HepG2 (cell line): Measurements from ENCODE around the gene UHMK1. TPM values are rescaled to one million over a fixed set of nuclear protein-coding genes. Genes with fewer than 3 reads are reported as not detected.

Experiments used
- ATAC-seq: fragments of 200-7000 bp; cut with Tn5 transposase; 3 replicates; pipeline ENCODE4 v1.9.1; 2020; ENCODE audit warnings: mild to moderate bottlenecking, moderate library complexity
- BruUV-seq: library from RNA; stranded (reverse); fragments of 400-500 nt; replicated peaks from 2 replicates; lab custom pipeline; 2021; lab: Mats Ljungman, UMichigan
- CTCF ChIA-PET: fragments of 300-600 bp; formaldehyde crosslinking; extraction: SDS; loops from one replicate; lab custom pipeline; 2021; ENCODE audit warnings: low total read pairs, inconsistent platforms, low intra/inter-chr PET ratio; lab: Yijun Ruan, JAX
- POLR2A ChIA-PET: fragments of 350-600 bp; sonication (Branson Sonifier 250); formaldehyde crosslinking; loops from one replicate; lab custom pipeline; 2020; ENCODE audit warnings: antibody characterized with exemption, inconsistent platforms; lab: Yijun Ruan, JAX
- DNase-seq: peaks from one replicate; pipeline ENCODE4 v3.0.0-alpha.2; 2015; ENCODE audit warnings: low spot score
- FAIRE-seq: peaks from 3 replicates; lab custom pipeline; 2011; peaks lifted over from hg19 to GRCh38; lab: Jason Lieb, UNC
- H2AFZ ChIP-seq: one replicate; pipeline ENCODE4 v1.6.1; 2011; ENCODE audit warnings: low read length, inconsistent platforms
- H3K27ac ChIP-seq: fragments of 300-600 bp; 3 replicates; pipeline ENCODE4 v1.8.0; 2011; ENCODE audit warnings: mixed run types, mild to moderate bottlenecking, mixed read lengths, low read length, inconsistent platforms; ENCODE audit not compliant: insufficient read depth; ENCODE audit errors: extremely low read length
- H3K27me3 ChIP-seq, 2 experiments: fragments of 200-600 bp in 1 of 2; 2 replicates in 1 of 2; 3 replicates in 1 of 2; pipeline versions ENCODE4 v1.6.0 to v1.8.0; 2011; ENCODE audit warnings: low read length in 2 of 2, mild to moderate bottlenecking in 2 of 2, moderate library complexity in 2 of 2, inconsistent platforms in 1 of 2; ENCODE audit not compliant: insufficient read depth in 2 of 2, control insufficient read depth in 1 of 2
- H3K36me3 ChIP-seq, 2 experiments: fragments of 200-600 bp in 1 of 2; replicated peaks in 1 of 2; 2 replicates in 1 of 2; 3 replicates in 1 of 2; pipeline versions ENCODE4 v1.5.1 to v1.8.0; 2011; ENCODE audit warnings: low read length in 2 of 2, inconsistent platforms in 1 of 2; ENCODE audit not compliant: insufficient read depth in 2 of 2, control insufficient read depth in 1 of 2
- H3K4me1 ChIP-seq: 2 replicates; pipeline ENCODE4 v1.5.1; 2012; ENCODE audit warnings: low read length, inconsistent platforms; ENCODE audit not compliant: insufficient read depth
- H3K4me2 ChIP-seq: 2 replicates; pipeline ENCODE4 v1.6.0; 2011; ENCODE audit warnings: low read depth, low read length, inconsistent platforms
- H3K4me3 ChIP-seq, 3 experiments: fragments of 200-600 bp in 1 of 3; sonication (generic), shearing (Covaris generic) in 1 of 3; replicated peaks in 1 of 3; 2 replicates each; pipeline ENCODE4 v1.5.1; 2011 to 2016; ENCODE audit warnings: low read length in 3 of 3, inconsistent platforms in 2 of 3, low read depth in 2 of 3, mild to moderate bottlenecking in 2 of 3, control low read depth in 1 of 3, mixed read lengths in 1 of 3; ENCODE audit not compliant: insufficient read depth in 1 of 3
- H3K79me2 ChIP-seq: one replicate; pipeline ENCODE4 v1.6.1; 2011; ENCODE audit warnings: low read length, inconsistent platforms; ENCODE audit not compliant: insufficient read depth
- H3K9ac ChIP-seq: 2 replicates; pipeline ENCODE4 v1.6.0; 2011; ENCODE audit warnings: mild to moderate bottlenecking, low read depth, low read length, inconsistent platforms; ENCODE audit not compliant: insufficient read depth
- H3K9me3 ChIP-seq: 2 replicates; pipeline ENCODE4 v1.5.1; 2012; ENCODE audit warnings: mild to moderate bottlenecking, low read length
- H4K20me1 ChIP-seq: 2 replicates; pipeline ENCODE4 v1.6.0; 2011; ENCODE audit warnings: inconsistent platforms, mild to moderate bottlenecking, low read length, moderate library complexity; ENCODE audit not compliant: insufficient read depth
- CENPBD1 ChIP-seq: sonication (generic); formaldehyde crosslinking; IDR thresholded peaks from 2 replicates; pipeline ENCODE4 v1.8.0; 2022; ENCODE audit warnings: missing genetic modification reagents, low read depth, mild to moderate bottlenecking, borderline replicate concordance
- DPF2 ChIP-seq: sonication (generic); formaldehyde crosslinking; IDR thresholded peaks from 2 replicates; pipeline ENCODE4 v1.4.0; 2020; ENCODE audit warnings: mild to moderate bottlenecking, low read depth, missing genetic modification reagents, borderline replicate concordance
- EZH2 ChIP-seq: conservative IDR thresholded peaks from 2 replicates; pipeline ENCODE4 v1.6.1; 2012; ENCODE audit warnings: mild to moderate bottlenecking, low read depth, low read length, moderate library complexity
- HCFC1 ChIP-seq: fragments of 150-350 bp; IDR thresholded peaks from 2 replicates; pipeline ENCODE4 v1.6.1; 2014; ENCODE audit warnings: low read depth, low read length
- MLLT10 ChIP-seq: sonication (generic); formaldehyde crosslinking; IDR thresholded peaks from 2 replicates; pipeline ENCODE4 v1.4.0; 2020; ENCODE audit warnings: missing genetic modification reagents
- MYNN ChIP-seq: sonication (generic); formaldehyde crosslinking; IDR thresholded peaks from 2 replicates; pipeline ENCODE4 v1.4.0; 2020; ENCODE audit warnings: mild to moderate bottlenecking, low read depth, missing genetic modification reagents
- NR2F1 ChIP-seq, 2 experiments: fragments of 450-650 bp in 1 of 2; formaldehyde crosslinking in 1 of 2; IDR thresholded peaks; 2 replicates each; pipeline versions ENCODE4 v1.5.0 to v1.6.1; 2016 to 2020; ENCODE audit warnings: mild to moderate bottlenecking in 1 of 2, missing compliant biosample characterization in 1 of 2, missing genetic modification reagents in 1 of 2, moderate library complexity in 1 of 2
- PHF20 ChIP-seq: sonication (generic); formaldehyde crosslinking; IDR thresholded peaks from 2 replicates; pipeline ENCODE4 v1.5.0; 2020; ENCODE audit warnings: mild to moderate bottlenecking, missing genetic modification reagents
- SETDB1 ChIP-seq: sonication (generic); formaldehyde crosslinking; IDR thresholded peaks from 2 replicates; pipeline ENCODE4 v1.5.1; 2020; ENCODE audit warnings: missing genetic modification reagents, mild to moderate bottlenecking, borderline replicate concordance
- TBX2 ChIP-seq: sonication (generic); formaldehyde crosslinking; IDR thresholded peaks from 2 replicates; pipeline ENCODE4 v1.5.0; 2020; ENCODE audit warnings: missing genetic modification reagents, mild to moderate bottlenecking, borderline replicate concordance
- TBX3 ChIP-seq: fragments of 450-650 bp; IDR thresholded peaks from 2 replicates; pipeline ENCODE4 v1.6.1; 2017; ENCODE audit warnings: antibody characterized with exemption, mild to moderate bottlenecking, inconsistent platforms, borderline replicate concordance
- ZFP82 ChIP-seq: sonication (generic); formaldehyde crosslinking; IDR thresholded peaks from 2 replicates; pipeline ENCODE4 v1.5.1; 2020; ENCODE audit warnings: mild to moderate bottlenecking, missing genetic modification reagents, borderline replicate concordance
- ZNF335 ChIP-seq: sonication (generic); formaldehyde crosslinking; IDR thresholded peaks from 2 replicates; pipeline ENCODE4 v1.4.0; 2020; ENCODE audit warnings: missing genetic modification reagents
- ZNF569 ChIP-seq: sonication (generic); formaldehyde crosslinking; IDR thresholded peaks from 2 replicates; pipeline ENCODE4 v1.5.0; 2020; ENCODE audit warnings: mild to moderate bottlenecking, missing genetic modification reagents, moderate library complexity, borderline replicate concordance
- ZNF687 ChIP-seq: sonication (generic); formaldehyde crosslinking; IDR thresholded peaks from 2 replicates; pipeline ENCODE4 v1.5.1; 2020; ENCODE audit warnings: mild to moderate bottlenecking, missing genetic modification reagents, moderate library complexity
- ZNF891 ChIP-seq: sonication (generic); formaldehyde crosslinking; IDR thresholded peaks from 2 replicates; pipeline ENCODE4 v1.5.0; 2020; ENCODE audit warnings: mild to moderate bottlenecking, missing genetic modification reagents
- whole genome bisulfite sequencing: methylation state at CpG from one replicate; pipeline ENCODE4 v1.1.6; 2017; ENCODE audit warnings: low lambda C conversion rate; 5-methylcytosine and 5-hydroxymethylcytosine counted together
- in situ Hi-C: cut with HindIII; loops from 2 replicates; pipeline ENCODE4 v1.10.0; 2017; ENCODE audit warnings: low pct_unique_long_range_greater_than_20kb; ENCODE audit not compliant: extremely low pct_ligation_motif_present
- intact Hi-C: fragments of 100-400 bp; cut with micrococcal nuclease; formaldehyde crosslinking; loops from one replicate; pipeline ENCODE4 v1.10.0; 2022; ENCODE audit not compliant: unreplicated experiment
- polyA plus RNA-seq, 8 experiments: library from polyadenylated mRNA; depleted of rRNA in 3 of 8; stranded (reverse) in 7 of 8; unstranded in 1 of 8; fragments of >200 nt; fragmentation: Illumina TruSeq in 4 of 8; extraction: Trizol in 4 of 8; gene quantifications; 2 replicates each; pipeline versions ENCODE4 v1.2.1 to v1.2.3, GENCODE V29; 2011 to 2016; ENCODE audit warnings: low read depth in 4 of 8, missing spikeins in 1 of 8, mixed read lengths in 1 of 8; ENCODE audit not compliant: insufficient read depth in 1 of 8
- total RNA-seq, 5 experiments: library from RNA; depleted of rRNA; stranded (reverse); fragments of >200 nt; fragmentation: Illumina TruSeq; extraction: Trizol; gene quantifications; 2 replicates each; pipeline ENCODE4 v1.2.3, GENCODE V29; 2016; ENCODE audit warnings: low read depth in 1 of 5
- TF ChIP-seq, protein P1 (sequence below): sonication (generic); formaldehyde crosslinking; IDR thresholded peaks from 2 replicates; pipeline ENCODE4 v1.4.0; 2020; ENCODE audit warnings: mild to moderate bottlenecking, missing genetic modification reagents
- TF ChIP-seq, protein P2 (sequence below): sonication (generic); formaldehyde crosslinking; IDR thresholded peaks from 2 replicates; pipeline ENCODE4 v1.4.0; 2020; ENCODE audit warnings: missing genetic modification reagents, low read depth, mild to moderate bottlenecking, borderline replicate concordance

Gene UHMK1
- total and polyA plus RNA-seq, 2 of the 13 experiments (the other 11 are each of a cell fraction or from before 2014, with no cell fraction given): 12.9 to 20.0 TPM

DNA sequence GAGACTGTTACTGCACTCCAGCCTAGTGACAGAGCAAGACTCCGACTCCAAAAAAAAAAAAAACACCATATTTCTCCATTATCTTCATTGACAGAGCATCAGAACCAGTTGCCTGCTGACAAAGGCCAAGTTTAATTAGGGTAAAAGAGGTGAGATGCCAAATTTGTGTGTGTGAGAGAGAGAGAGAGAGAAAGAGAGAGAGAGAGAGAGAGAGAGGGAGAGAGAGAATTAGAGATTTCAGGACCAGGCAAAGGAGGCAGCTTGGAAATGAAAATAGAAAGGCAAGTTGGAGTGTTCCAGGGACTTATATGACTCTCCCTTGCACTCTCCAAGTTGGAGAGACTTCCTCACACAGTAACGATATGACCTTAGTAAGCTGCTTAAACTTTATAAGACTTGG is 39.6 kb downstream of the UHMK1 start:
- 73% methylated on average over 2 of the region's 2 CpGs for WGBS
- intact Hi-C loops: no loop called here
- no peak for DNase-seq
- ChIA-PET CTCF (no interaction called here), POLR2A (no interaction called here)
- Histone ChIP-seq H3K27me3 (no peaks in the 10 kb centered on the region), H3K4me3 (no peak overlapping the region), H4K20me1 (no peaks in the 10 kb centered on the region), H3K36me3 (no peaks in the 10 kb centered on the region), H3K4me2 (no peak overlapping the region), H3K27ac (no peak overlapping the region), H3K9me3 (no peaks in the 10 kb centered on the region), H3K9ac (no peak overlapping the region), H3K79me2 (no peaks in the 10 kb centered on the region), H3K4me1 (peaks cover 7% of the 10 kb centered on the region; the same call in 1 of the 2 replicates), H2AFZ (no peak overlapping the region)
- no peak for ATAC-seq
- in situ Hi-C loops: no loop called here
- FAIRE-seq: no peak
- no TSS peak for BruUV-seq
- no peak for TF ChIP-seq TBX2 (CRISPR knock-in tag)
- no peak for TF ChIP-seq CENPBD1 (CRISPR knock-in tag)
- no peak for TF ChIP-seq ZFP82 (CRISPR knock-in tag)
- no peak for TF ChIP-seq ZNF335 (CRISPR knock-in tag)
- TF ChIP-seq DPF2 (CRISPR knock-in tag): no peak
- no peak for TF ChIP-seq HCFC1
- TF ChIP-seq EZH2: no peak
- TF ChIP-seq ZNF891 (CRISPR knock-in tag): no peak
- no peak for TF ChIP-seq ZNF569 (CRISPR knock-in tag)
- no peak for TF ChIP-seq MYNN (CRISPR knock-in tag)
- TF ChIP-seq SETDB1: no peak
- TF ChIP-seq PHF20 (CRISPR knock-in tag): no peak
- TF ChIP-seq, protein P1, sequence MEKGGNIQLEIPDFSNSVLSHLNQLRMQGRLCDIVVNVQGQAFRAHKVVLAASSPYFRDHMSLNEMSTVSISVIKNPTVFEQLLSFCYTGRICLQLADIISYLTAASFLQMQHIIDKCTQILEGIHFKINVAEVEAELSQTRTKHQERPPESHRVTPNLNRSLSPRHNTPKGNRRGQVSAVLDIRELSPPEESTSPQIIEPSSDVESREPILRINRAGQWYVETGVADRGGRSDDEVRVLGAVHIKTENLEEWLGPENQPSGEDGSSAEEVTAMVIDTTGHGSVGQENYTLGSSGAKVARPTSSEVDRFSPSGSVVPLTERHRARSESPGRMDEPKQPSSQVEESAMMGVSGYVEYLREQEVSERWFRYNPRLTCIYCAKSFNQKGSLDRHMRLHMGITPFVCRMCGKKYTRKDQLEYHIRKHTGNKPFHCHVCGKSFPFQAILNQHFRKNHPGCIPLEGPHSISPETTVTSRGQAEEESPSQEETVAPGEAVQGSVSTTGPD: no peak
- TF ChIP-seq NR2F1 (CRISPR knock-in tag; IDR thresholded peaks at IDR 0.05): no peak
- TF ChIP-seq ZNF687 (CRISPR knock-in tag): no peak
- TF ChIP-seq, protein P2, sequence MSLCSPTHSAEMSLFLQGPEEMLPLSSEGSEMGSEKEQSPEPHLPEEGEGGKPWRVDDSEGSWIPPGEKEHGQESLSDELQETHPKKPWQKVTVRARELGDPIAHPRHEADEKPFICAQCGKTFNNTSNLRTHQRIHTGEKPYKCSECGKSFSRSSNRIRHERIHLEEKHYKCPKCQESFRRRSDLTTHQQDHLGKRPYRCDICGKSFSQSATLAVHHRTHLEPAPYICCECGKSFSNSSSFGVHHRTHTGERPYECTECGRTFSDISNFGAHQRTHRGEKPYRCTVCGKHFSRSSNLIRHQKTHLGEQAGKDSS: no peak
- no peak for TF ChIP-seq MLLT10 (CRISPR knock-in tag)
- no peak for TF ChIP-seq TBX3
